Aorta (tissue), 5 donors: Measurements from ENCODE around the gene FAM120A. TPM values are rescaled to one million over a fixed set of nuclear protein-coding genes. Genes with fewer than 3 reads are reported as not detected.

ENCODE experiments used
- ATAC-seq: fragments of 200-7000 bp; cut with Tn5 transposase; one replicate; pipeline ENCODE4 v1.9.1; 2022; ENCODE audit warnings: moderate library complexity; ENCODE audit not compliant: low FRiP score
- DNase-seq, 2 donors: peaks; one replicate each; pipeline ENCODE4 v3.0.0-alpha.2; 2020
- H3K27ac ChIP-seq, 2 donors: one replicate each; pipeline ENCODE4 v1.5.1; 2013; ENCODE audit warnings: low read length in 2 of 2, mild to moderate bottlenecking in 2 of 2, moderate library complexity in 2 of 2, control low read depth in 1 of 2, inconsistent platforms in 1 of 2, low read depth in 1 of 2
- H3K27me3 ChIP-seq, 2 donors: one replicate each; pipeline ENCODE4 v1.6.1; 2013; ENCODE audit warnings: control low read depth in 1 of 2, low read length in 1 of 2, mild to moderate bottlenecking in 1 of 2, moderate library complexity in 1 of 2; ENCODE audit not compliant: insufficient read depth in 2 of 2, control insufficient read depth in 1 of 2
- H3K36me3 ChIP-seq, 2 donors: one replicate each; pipeline ENCODE4 v1.6.1; 2013; ENCODE audit warnings: control low read depth in 1 of 2, low read length in 1 of 2, mild to moderate bottlenecking in 1 of 2; ENCODE audit not compliant: insufficient read depth in 2 of 2, control insufficient read depth in 1 of 2
- H3K4me1 ChIP-seq, 2 donors: one replicate each; pipeline ENCODE4 v1.6.1; 2013; ENCODE audit warnings: low read length in 2 of 2, control low read depth in 1 of 2, mild to moderate bottlenecking in 1 of 2, moderate library complexity in 1 of 2; ENCODE audit not compliant: insufficient read depth in 2 of 2, control insufficient read depth in 1 of 2
- H3K4me3 ChIP-seq, 2 donors: one replicate each; pipeline ENCODE4 v1.5.1; 2013; ENCODE audit warnings: low read length in 2 of 2, control low read depth in 1 of 2, mild to moderate bottlenecking in 1 of 2
- H3K9me3 ChIP-seq: one replicate; pipeline ENCODE4 v1.6.1; 2013; ENCODE audit warnings: mild to moderate bottlenecking, low read length; ENCODE audit not compliant: control insufficient read depth
- WGBS, 2 donors: extraction: QIAGEN DNeasy Blood & Tissue Kit; methylation state at CpG; one replicate each; pipeline ENCODE4 v1.1.7; 2013; 5-methylcytosine and 5-hydroxymethylcytosine counted together
- intact Hi-C, 2 donors: fragments of 100-400 bp; cut with DNase I; formaldehyde crosslinking; loops; one replicate each; pipeline versions ENCODE4 v1.14.2 to v1.15.0; 2022
- long read RNA-seq, 2 donors: library from polyadenylated mRNA; unstranded; transcript quantifications; one replicate each; pipeline ENCODE4 v2.0.0, GENCODE V29; 2020 to 2021
- polyA plus RNA-seq, 2 donors: library from polyadenylated mRNA; stranded (reverse); fragments of 200-250 nt; gene quantifications; one replicate each; pipeline ENCODE4 v1.2.3, GENCODE V29; 2013
- total RNA-seq, 2 donors: library from RNA; stranded (reverse); fragmentation: NEBNext Ultra II Directional; extraction: Animal tissue kit (Norgen Biotek cat#: 25700); gene quantifications; one replicate each; pipeline ENCODE4 v1.2.1, GENCODE V29; 2021
- donor health status: healthy with polysubstance abuse.
- donor health status: Bipolar disorder and iron deficiency.
- donor health status: DM: no; HTN: no; CAD: no.
- donor health status: DM: no; HTN: no; CAD: no.
- donor health status: DM: yes; HTN: yes; CAD: no.

FAM120A gene
- total RNA-seq (10 to 100 TPM; 81.7 to 88.6 TPM), polyA plus RNA-seq (10 to 100 TPM; 30.7 to 40.8 TPM)
- long read RNA-seq, donor 1, full-length matches to known transcripts: 4 of 111 reads
- long read RNA-seq, donor 1, partial matches to known transcripts: 90 of 111 reads
- long read RNA-seq, donor 1, other reads (novel, unspliced or antisense): 17 of 111 reads
- long read RNA-seq, donor 2, partial matches to known transcripts: 28 of 40 reads
- long read RNA-seq, donor 2, other reads (novel, unspliced or antisense): 12 of 40 reads

- Histone ChIP-seq H3K27ac (peak within 1 kb of the TSS; percentile 94 to 99), H3K4me1 (no peaks in the 10 kb centered on the region), H3K9me3 (no peaks in the 10 kb centered on the region), H3K36me3 (peaks cover 2 to 3% of the 10 kb centered on the region in 2 donors), H3K27me3 (no peaks in the 10 kb centered on the region), H3K4me3 (peak within 1 kb of the TSS; percentile 93 to 98)
- ATAC-seq (peak; percentile 86), DNase-seq (peak; percentile 84 to 90)
- intact Hi-C loops: loop anchor here (5.0 to 10.0 kb wide), 2 partner anchors 116 to 316 kb away; partner anchors contain the start of gene NINJ1 (in 1 of the 2)
- WGBS, 2 donors: 0 to 1% methylated on average over 54 to 100 of the region's 100 CpGs
Measured at GRCh38 chr9:93450945-93451815, at the start of gene FAM120A. Gene FAM120A (plus strand): TSS chr9:93451685. CDS start chr9:93451916, 231 bp downstream.

- no peak for DNase-seq
- no peaks in the 10 kb centered on the region for H3K4me1 ChIP-seq
- no peaks in the 10 kb centered on the region for H3K27me3 ChIP-seq
- ATAC-seq: no peak
- H3K9me3 ChIP-seq: no peaks in the 10 kb centered on the region
- 92 to 98% methylated on average over 5 of the region's 5 CpGs for WGBS, 2 donors
- H3K27ac ChIP-seq: no peak overlapping the region
- H3K4me3 ChIP-seq: no peak overlapping the region
- intact Hi-C loops: no loop called here
- no peaks in the 10 kb centered on the region for H3K36me3 ChIP-seq
Measured at GRCh38 chr9:93406371-93406770, 45.1 kb upstream of the FAM120A start.

- intact Hi-C loops: no loop called here
Measured at GRCh38 chr9:93413530-93413929, 38.0 kb upstream of the FAM120A start.

GRCh38 chr9:93415176-93415690 is 36.3 kb upstream of the FAM120A start:
- no peak overlapping the region for H3K27ac ChIP-seq
- no peak overlapping the region for H3K4me3 ChIP-seq
- intact Hi-C loops: no loop called here
- no peaks in the 10 kb centered on the region for H3K4me1 ChIP-seq
- no peaks in the 10 kb centered on the region for H3K27me3 ChIP-seq
- ATAC-seq (no peak), DNase-seq (no peak)
- WGBS, 2 donors: 81 to 85% methylated on average over 2 of the region's 2 CpGs
- no peaks in the 10 kb centered on the region for H3K36me3 ChIP-seq
- peaks cover 13% of the 10 kb centered on the region for H3K9me3 ChIP-seq

More at GRCh38 chr9:93413530-93413929, 38.0 kb upstream of the FAM120A start:
- H3K36me3 ChIP-seq: no peaks in the 10 kb centered on the region
- H3K9me3 ChIP-seq: peaks cover 5% of the 10 kb centered on the region
- no peaks in the 10 kb centered on the region for H3K27me3 ChIP-seq
- DNase-seq: no peak
- H3K4me1 ChIP-seq: no peaks in the 10 kb centered on the region
- H3K4me3 ChIP-seq: no peak overlapping the region
- ATAC-seq: no peak
- no peak overlapping the region for H3K27ac ChIP-seq

- Histone ChIP-seq H3K27me3 (no peaks in the 10 kb centered on the region), H3K4me1 (no peaks in the 10 kb centered on the region), H3K27ac (no peak overlapping the region), H3K36me3 (no peaks in the 10 kb centered on the region), H3K9me3 (peaks cover 13% of the 10 kb centered on the region), H3K4me3 (no peak overlapping the region)
- intact Hi-C loops: no loop called here
- ATAC-seq (no peak), DNase-seq (no peak)
- 88 to 92% methylated on average over 8 of the region's 8 CpGs for WGBS, 2 donors
Measured at GRCh38 chr9:93416530-93417235, 34.8 kb upstream of the FAM120A start.

GRCh38 chr9:93417538-93417937 is 33.9 kb upstream of the FAM120A start:
- ATAC-seq (no peak), DNase-seq (no peak)
- intact Hi-C loops: no loop called here
- no peaks in the 10 kb centered on the region for H3K4me1 ChIP-seq
- 91 to 92% methylated on average over 1 of the region's 1 CpG for WGBS, 2 donors
- no peaks in the 10 kb centered on the region for H3K36me3 ChIP-seq
- H3K27me3 ChIP-seq: no peaks in the 10 kb centered on the region
- H3K27ac ChIP-seq: no peak overlapping the region
- H3K4me3 ChIP-seq: no peak overlapping the region
- H3K9me3 ChIP-seq: peaks cover 13% of the 10 kb centered on the region

- Histone ChIP-seq H3K27ac (no peak overlapping the region), H3K27me3 (no peaks in the 10 kb centered on the region), H3K4me1 (no peaks in the 10 kb centered on the region), H3K4me3 (no peak overlapping the region), H3K36me3 (no peaks in the 10 kb centered on the region), H3K9me3 (peaks cover 13% of the 10 kb centered on the region)
- WGBS, 2 donors: 84 to 93% methylated on average over 1 of the region's 1 CpG
- intact Hi-C loops: no loop called here
- ATAC-seq: no peak
- DNase-seq: no peak
Measured at GRCh38 chr9:93419023-93419422, 32.5 kb upstream of the FAM120A start.

GRCh38 chr9:93422977-93423616 is 28.4 kb upstream of the FAM120A start:
- DNase-seq (no peak), ATAC-seq (no peak)
- no peaks in the 10 kb centered on the region for H3K27me3 ChIP-seq
- no peak overlapping the region for H3K4me3 ChIP-seq
- intact Hi-C loops: no loop called here
- H3K27ac ChIP-seq: no peak overlapping the region
- 51 to 57% methylated on average over 10 of the region's 10 CpGs for WGBS, 2 donors
- H3K36me3 ChIP-seq: no peaks in the 10 kb centered on the region
- H3K4me1 ChIP-seq: no peaks in the 10 kb centered on the region
- H3K9me3 ChIP-seq: peaks cover 11% of the 10 kb centered on the region
